Pons (tissue), 1 donor: Measurements from ENCODE around the gene ARHGEF28.

Experiments
- DNase-seq: peaks from one replicate; pipeline ENCODE4 v3.0.0-alpha.2; 2016; ENCODE audit warnings: low spot score

Gene ARHGEF28

GRCh38 chr5:73692166-73692640 lies 66.2 kb downstream of the ARHGEF28 start:
- no peak for DNase-seq

- no peak for DNase-seq
These were observed 67.0 kb downstream of the ARHGEF28 start for GRCh38 chr5:73692981-73693380.

GRCh38 chr5:73693573-73694061 lies 67.6 kb downstream of the ARHGEF28 start:
- DNase-seq: peak; percentile 16

DNA sequence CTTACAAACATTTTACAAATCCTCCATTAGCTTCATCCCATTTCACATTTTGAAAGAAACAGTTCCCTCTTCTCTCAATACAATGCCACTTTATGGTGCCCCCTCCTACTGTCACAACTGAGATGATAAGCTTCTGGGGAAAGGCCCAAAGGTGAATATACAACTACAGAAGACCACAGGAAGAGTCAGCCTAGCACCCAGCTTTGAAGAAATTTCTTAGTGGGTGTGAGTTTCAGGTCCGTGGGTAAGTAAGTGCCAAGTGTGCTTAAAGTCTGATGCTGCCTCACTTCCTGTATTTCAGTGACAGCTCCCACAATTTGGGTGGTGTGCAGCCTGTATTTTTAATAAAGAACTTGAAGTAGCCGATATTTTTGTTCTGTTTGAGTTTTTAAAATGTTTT lies 68.1 kb downstream of the ARHGEF28 start:
- no peak for DNase-seq

DNA sequence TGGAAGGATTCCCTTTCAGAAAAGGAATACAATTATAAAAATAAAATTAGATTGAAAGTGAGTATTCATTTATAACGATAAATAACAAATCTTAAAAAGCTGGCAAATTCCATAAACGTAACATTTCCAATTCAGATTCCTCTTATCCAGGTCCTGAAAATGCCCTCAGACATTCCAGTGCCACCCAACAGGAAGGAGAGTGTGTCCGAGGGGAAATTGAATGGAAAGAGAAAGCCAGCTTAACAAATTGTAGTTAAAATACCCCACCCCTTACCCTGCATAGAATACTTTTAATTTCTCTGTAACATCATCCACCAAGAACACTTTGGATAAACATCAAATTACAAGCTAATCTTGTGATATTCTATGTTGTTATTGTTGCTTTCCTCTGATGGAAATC lies 72.0 kb downstream of the ARHGEF28 start:
- DNase-seq: no peak

- no peak for DNase-seq
These were observed 75.6 kb downstream of the ARHGEF28 start for GRCh38 chr5:73701566-73701965.

DNA sequence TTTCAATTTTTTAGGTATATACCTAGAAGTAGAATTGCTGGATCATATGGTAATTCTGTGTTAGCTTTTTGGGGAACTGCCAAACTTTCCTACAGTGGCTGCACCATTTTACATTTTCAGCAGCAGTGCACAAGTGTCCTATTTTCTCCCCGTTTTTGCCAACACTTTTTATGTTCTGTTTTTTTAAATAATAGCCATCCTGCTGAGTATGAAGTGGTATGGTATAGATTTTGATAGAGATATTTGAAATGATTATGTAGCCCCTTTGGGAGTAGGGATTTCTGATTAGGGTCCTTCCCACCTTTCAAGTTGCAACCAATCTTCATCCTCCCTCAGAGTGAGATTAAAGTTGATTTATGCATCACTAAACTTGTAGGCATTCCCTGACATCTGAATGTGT lies 76.5 kb downstream of the ARHGEF28 start:
- DNase-seq: no peak

GRCh38 chr5:73702951-73703350 lies 77.0 kb downstream of the ARHGEF28 start:
- no peak for DNase-seq

GRCh38 chr5:73705364-73705763 lies 79.4 kb downstream of the ARHGEF28 start:
- no peak for DNase-seq

- no peak for DNase-seq
These were observed 81.0 kb downstream of the ARHGEF28 start for GRCh38 chr5:73706963-73707362.

- DNase-seq: no peak
These were observed 83.6 kb downstream of the ARHGEF28 start for GRCh38 chr5:73709536-73710129.

DNA sequence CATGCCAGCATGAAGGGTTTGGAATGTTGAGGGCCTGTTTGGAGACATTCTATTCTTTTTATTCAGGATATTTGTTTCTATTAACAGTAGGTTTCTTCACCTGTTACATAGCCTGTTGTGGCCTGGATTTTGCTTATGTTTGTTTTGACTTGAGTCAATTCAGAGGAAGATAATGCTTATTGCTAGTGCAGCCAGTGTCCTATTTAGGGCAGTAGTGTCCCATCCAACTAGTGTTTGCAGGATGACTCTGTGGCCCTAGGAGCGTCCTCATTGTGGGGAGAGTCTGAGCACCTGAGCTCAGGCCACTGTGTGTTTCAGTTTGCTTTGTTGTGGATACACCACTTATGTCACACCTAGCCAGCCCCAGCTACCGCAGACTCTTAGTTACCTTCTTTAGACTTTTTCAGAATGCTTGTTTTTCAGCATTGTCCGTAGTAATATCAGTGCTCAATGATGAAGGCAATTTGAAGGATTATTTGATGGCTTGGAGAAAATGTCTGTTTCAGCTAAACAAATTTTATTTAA lies 90.3 kb downstream of the ARHGEF28 start:
- DNase-seq: no peak

GRCh38 chr5:73718762-73719161 lies 92.8 kb downstream of the ARHGEF28 start:
- no peak for DNase-seq

GRCh38 chr5:73719632-73720031 lies 93.6 kb downstream of the ARHGEF28 start:
- no peak for DNase-seq

GRCh38 chr5:73722231-73722630 lies 96.2 kb downstream of the ARHGEF28 start:
- peak; percentile 40 for DNase-seq

- DNase-seq: no peak
These were observed 100.1 kb downstream of the ARHGEF28 start for GRCh38 chr5:73726071-73726470.

- no peak for DNase-seq
These were observed 100.7 kb downstream of the ARHGEF28 start for GRCh38 chr5:73726606-73727231.

GRCh38 chr5:73727470-73727869 lies 101.5 kb downstream of the ARHGEF28 start:
- no peak for DNase-seq

GRCh38 chr5:73728493-73729273 lies 102.7 kb downstream of the ARHGEF28 start:
- no peak for DNase-seq

DNA sequence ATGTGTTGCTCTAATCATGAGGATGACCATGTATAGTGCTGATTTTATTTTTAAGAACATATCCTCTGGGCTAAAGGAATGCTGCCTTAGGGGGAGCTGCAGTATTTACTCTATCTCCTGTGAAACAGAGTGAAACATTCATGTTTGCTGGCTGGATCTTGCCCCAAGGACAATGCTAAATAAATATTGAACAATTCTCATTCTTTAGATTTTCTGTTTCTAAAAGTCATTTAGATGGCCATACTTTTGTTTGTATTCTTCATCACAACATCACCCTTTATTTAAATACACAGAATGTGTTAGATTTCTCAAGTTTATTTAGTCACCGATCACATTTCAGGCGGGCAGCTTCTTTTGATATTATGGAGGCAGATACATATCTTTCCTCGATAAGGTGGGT lies 103.3 kb downstream of the ARHGEF28 start:
- DNase-seq: no peak

- DNase-seq: no peak
These were observed 106.0 kb downstream of the ARHGEF28 start for GRCh38 chr5:73732045-73732444.

GRCh38 chr5:73733219-73733618 lies 107.2 kb downstream of the ARHGEF28 start:
- DNase-seq: no peak
